Measurements from ENCODE around the gene NSG2.

NSG2 gene

DNA sequence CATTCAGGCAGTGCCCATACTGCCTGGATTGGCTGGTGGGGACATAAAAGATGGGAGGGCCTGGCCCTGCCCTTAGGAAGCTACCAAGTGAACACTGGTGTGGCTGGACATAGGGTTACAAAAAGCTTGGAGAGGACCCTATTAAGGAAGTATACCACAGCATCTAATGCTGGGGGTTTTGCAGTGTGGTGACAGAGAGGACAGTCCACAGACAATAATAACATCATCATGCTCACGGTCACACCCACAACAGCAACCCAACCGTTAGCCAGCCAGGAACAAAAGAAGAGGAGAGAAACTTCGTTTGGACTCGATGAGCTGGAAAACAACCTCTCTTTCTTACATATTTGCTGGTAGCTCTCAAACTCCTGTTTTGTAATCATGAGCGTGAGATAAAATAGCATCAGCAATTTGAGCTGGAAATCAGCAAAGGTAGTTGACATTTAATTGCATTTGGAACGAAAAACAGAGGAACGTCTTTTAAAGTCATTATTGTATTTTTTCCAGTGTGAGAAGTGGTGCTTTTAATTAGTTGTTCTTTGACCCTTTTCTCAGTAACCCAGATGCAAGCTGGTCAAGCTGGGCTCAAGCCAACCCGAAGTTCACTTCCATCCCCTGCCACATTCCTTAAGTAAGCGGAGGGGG lies 73.4 kb downstream of the NSG2 start:
- no peak for TF ChIP-seq CTCF (IDR thresholded peaks at IDR 0.05; ENCODE audit: low read length)
- no peak for TF ChIP-seq EZH2 (optimal IDR thresholded peaks at IDR 0.05; ENCODE audit: low read depth, low read length)
- TF ChIP-seq EZH2phosphoT487 (IDR thresholded peaks at IDR 0.05; ENCODE audit: low read length): no peak
- Histone ChIP-seq H3K4me3 (ENCODE audit: low read length) (no peak overlapping the region), H4K20me1 (ENCODE audit: insufficient read depth, low read length) (no peaks in the 10 kb centered on the region), H3K27ac (ENCODE audit: low read length) (no peak overlapping the region), H3K9me3 (replicated peaks; ENCODE audit: insufficient read depth, low read length) (no peaks in the 10 kb centered on the region), H3K36me3 (replicated peaks; ENCODE audit: insufficient read depth, low read length) (no peaks in the 10 kb centered on the region), H3K9ac (ENCODE audit: low read length) (no peak overlapping the region), H3K4me2 (ENCODE audit: low read depth, low read length) (no peak overlapping the region), H3K4me1 (ENCODE audit: low read length) (no peaks in the 10 kb centered on the region), H2AFZ (ENCODE audit: low read length) (no peak overlapping the region), H3K9me2 (replicated peaks; ENCODE audit: insufficient read depth, low read length) (no peaks in the 10 kb centered on the region), H3K79me2 (ENCODE audit: low read length) (no peaks in the 10 kb centered on the region), H3F3A (ENCODE audit: insufficient read depth, low read length) (no peaks in the 10 kb centered on the region), H3K27me3 (replicated peaks; ENCODE audit: insufficient read depth, low read length) (no peaks in the 10 kb centered on the region)
- DNase-seq: no peak

DNA sequence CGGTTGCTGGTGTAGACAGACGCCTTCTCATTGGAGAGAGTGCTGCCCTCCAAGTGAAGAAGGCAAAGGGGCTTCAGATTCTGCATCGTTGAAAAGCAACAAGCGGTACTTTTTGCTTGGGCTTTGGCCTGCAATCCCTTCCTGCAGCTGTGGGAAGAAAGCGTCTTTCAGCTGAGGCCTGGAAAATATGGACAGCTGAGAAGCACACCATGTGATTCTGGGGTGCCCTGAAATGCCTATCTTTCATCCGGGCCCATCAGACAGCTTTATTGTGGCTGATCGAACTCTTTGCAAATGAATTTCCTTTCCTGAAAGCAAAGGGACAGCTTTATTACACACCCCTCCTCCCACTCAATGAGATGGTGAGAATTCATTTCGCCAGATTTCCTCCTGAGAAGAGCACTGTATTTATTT lies 74.0 kb downstream of the NSG2 start:
- Histone ChIP-seq H3K27ac (ENCODE audit: low read length) (no peak overlapping the region), H3K4me2 (ENCODE audit: low read depth, low read length) (no peak overlapping the region), H3K79me2 (ENCODE audit: low read length) (no peaks in the 10 kb centered on the region), H3K4me1 (ENCODE audit: low read length) (no peaks in the 10 kb centered on the region), H3K9ac (ENCODE audit: low read length) (no peak overlapping the region), H4K20me1 (ENCODE audit: insufficient read depth, low read length) (no peaks in the 10 kb centered on the region), H2AFZ (ENCODE audit: low read length) (no peak overlapping the region), H3K36me3 (replicated peaks; ENCODE audit: insufficient read depth, low read length) (no peaks in the 10 kb centered on the region), H3K9me2 (replicated peaks; ENCODE audit: insufficient read depth, low read length) (no peaks in the 10 kb centered on the region), H3K9me3 (replicated peaks; ENCODE audit: insufficient read depth, low read length) (no peaks in the 10 kb centered on the region), H3K27me3 (replicated peaks; ENCODE audit: insufficient read depth, low read length) (no peaks in the 10 kb centered on the region), H3F3A (ENCODE audit: insufficient read depth, low read length) (no peaks in the 10 kb centered on the region), H3K4me3 (ENCODE audit: low read length) (no peak overlapping the region)
- no peak for TF ChIP-seq CTCF (IDR thresholded peaks at IDR 0.05; ENCODE audit: low read length)
- no peak for TF ChIP-seq EZH2phosphoT487 (IDR thresholded peaks at IDR 0.05; ENCODE audit: low read length)
- TF ChIP-seq EZH2 (optimal IDR thresholded peaks at IDR 0.05; ENCODE audit: low read depth, low read length): no peak
- no peak for DNase-seq

DNA sequence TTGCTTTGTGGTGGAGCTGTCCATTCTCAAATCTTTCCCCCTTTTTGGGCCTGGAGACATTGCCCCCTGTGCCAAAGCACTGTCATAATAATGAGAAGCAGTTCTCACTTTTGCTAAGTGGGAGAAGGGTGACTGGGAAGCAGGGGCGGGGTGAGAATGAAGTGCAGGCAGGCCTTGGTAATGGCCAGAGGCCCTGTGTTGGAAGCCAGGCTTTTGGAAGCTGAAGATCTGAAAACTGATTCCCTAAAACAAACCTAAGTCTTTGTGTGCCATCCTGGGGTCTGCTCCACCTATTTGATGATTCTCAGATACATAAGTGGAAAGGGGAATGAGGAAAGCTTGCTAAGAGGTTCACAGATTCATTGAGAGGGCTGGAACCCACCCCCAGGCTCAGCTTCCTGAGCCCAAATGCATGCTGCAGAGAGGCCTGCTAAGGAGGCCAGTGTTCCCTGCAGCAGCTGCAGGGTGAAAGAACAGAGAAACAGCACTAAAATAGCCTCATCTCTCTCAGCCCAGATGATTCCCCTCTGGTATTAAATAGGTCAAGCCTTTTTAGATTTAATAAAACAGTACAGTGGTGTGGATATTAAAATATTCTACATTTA lies 75.0 kb downstream of the NSG2 start:
- no peaks in the 10 kb centered on the region for H3K9me3 ChIP-seq (replicated peaks; ENCODE audit: insufficient read depth, low read length)
- no peak overlapping the region for H2AFZ ChIP-seq (ENCODE audit: low read length)
- H3K36me3 ChIP-seq (replicated peaks; ENCODE audit: insufficient read depth, low read length): no peaks in the 10 kb centered on the region
- H3K4me1 ChIP-seq (ENCODE audit: low read length): no peaks in the 10 kb centered on the region
- H3K9me2 ChIP-seq (replicated peaks; ENCODE audit: insufficient read depth, low read length): no peaks in the 10 kb centered on the region
- H3K27me3 ChIP-seq (replicated peaks; ENCODE audit: insufficient read depth, low read length): no peaks in the 10 kb centered on the region
- no peak overlapping the region for H3K9ac ChIP-seq (ENCODE audit: low read length)
- no peaks in the 10 kb centered on the region for H3F3A ChIP-seq (ENCODE audit: insufficient read depth, low read length)
- no peak overlapping the region for H3K4me3 ChIP-seq (ENCODE audit: low read length)
- TF ChIP-seq EZH2 (optimal IDR thresholded peaks at IDR 0.05; ENCODE audit: low read depth, low read length) (no peak), CTCF (IDR thresholded peaks at IDR 0.05; ENCODE audit: low read length) (no peak), EZH2phosphoT487 (IDR thresholded peaks at IDR 0.05; ENCODE audit: low read length) (no peak)
- H3K79me2 ChIP-seq (ENCODE audit: low read length): no peaks in the 10 kb centered on the region
- no peaks in the 10 kb centered on the region for H4K20me1 ChIP-seq (ENCODE audit: insufficient read depth, low read length)
- no peak for DNase-seq
- no peak overlapping the region for H3K27ac ChIP-seq (ENCODE audit: low read length)
- H3K4me2 ChIP-seq (ENCODE audit: low read depth, low read length): no peak overlapping the region

Measured in MM.1S (cell line).